GM18868 (cell line): Measurements from ENCODE around the gene RFK.

Experiments
- ATAC-seq: cut with Tn5 transposase; IDR thresholded peaks from one replicate; pipeline ENCODE4 v1.9.1; 2021; ENCODE audit warnings: mild to moderate bottlenecking, moderate library complexity; ENCODE audit not compliant: unreplicated experiment

Gene RFK

DNA sequence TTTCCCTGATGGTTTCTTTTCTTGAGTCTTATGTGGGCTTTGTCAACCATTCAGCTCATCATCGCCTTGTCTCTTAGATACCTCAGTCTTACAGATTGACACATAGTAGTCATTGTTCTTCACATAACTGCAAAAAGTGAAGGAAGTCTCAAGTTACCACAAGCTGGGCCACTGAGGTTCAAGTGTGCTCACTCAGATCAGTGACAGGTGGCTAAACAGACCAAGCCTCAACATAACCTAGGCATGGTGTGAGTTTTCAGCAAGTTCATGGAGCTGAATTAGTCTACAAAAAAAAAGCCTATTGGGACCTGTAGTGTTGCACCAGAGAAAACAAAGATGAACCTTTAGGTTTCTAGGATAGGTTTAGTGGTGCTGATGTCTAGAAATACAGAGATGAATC is 58.2 kb downstream of the RFK start:
- no peak for ATAC-seq
